Gastroesophageal sphincter (tissue), 3 donors: ENCODE data around the gene NISCH.

Experiments used
- CTCF ChIP-seq, 4 experiments: fragments of 200-600 bp in 2 of 4; fragments of 450-650 bp in 2 of 4; sonication (generic) in 1 of 4; IDR thresholded peaks; one replicate each; pipeline ENCODE4 v1.5.1; 2017 to 2019; ENCODE audit warnings: antibody characterized with exemption in 4 of 4, mild to moderate bottlenecking in 2 of 4, moderate library complexity in 2 of 4
- EP300 ChIP-seq: sonication (generic); formaldehyde crosslinking; IDR thresholded peaks from one replicate; pipeline ENCODE4 v1.6.1; 2017; ENCODE audit warnings: antibody characterized with exemption, mild to moderate bottlenecking
- POLR2AphosphoS5 ChIP-seq: sonication (generic); formaldehyde crosslinking; IDR thresholded peaks from one replicate; pipeline ENCODE4 v1.6.1; 2017; ENCODE audit warnings: antibody characterized with exemption

- TF ChIP-seq POLR2AphosphoS5 (no peak), CTCF (IDR thresholded peaks at IDR 0.05) (no peak), EP300 (no peak)
These were observed 13.6 kb downstream of the NISCH start for GRCh38 chr3:52469001-52469400.
